Chondrocyte (in vitro differentiated cells): ENCODE measurements around the gene UBA1. TPM values are rescaled to one million over a fixed set of nuclear protein-coding genes. Genes with fewer than 3 reads are reported as not detected.

Experiments used
- DNase-seq: peaks from one replicate; pipeline ENCODE4 v3.0.0; 2021; ENCODE audit warnings: mixed read lengths, low spot score
- H3K27ac Mint-ChIP-seq: one replicate; pipeline ENCODE4 v1.8.0; 2021; ENCODE audit warnings: mild to moderate bottlenecking, moderate library complexity, mixed read lengths; ENCODE audit not compliant: unreplicated experiment
- H3K27me3 Mint-ChIP-seq: 2 replicates; pipeline ENCODE4 v1.8.0; 2021; ENCODE audit warnings: low read depth, mixed read lengths
- H3K36me3 Mint-ChIP-seq: 2 replicates; pipeline ENCODE4 v1.8.0; 2021; ENCODE audit warnings: low read depth, mixed read lengths
- H3K4me1 Mint-ChIP-seq: 2 replicates; pipeline ENCODE4 v1.8.0; 2021; ENCODE audit warnings: low read depth, mild to moderate bottlenecking, mixed read lengths
- H3K4me3 Mint-ChIP-seq: one replicate; pipeline ENCODE4 v1.8.0; 2021; ENCODE audit warnings: mild to moderate bottlenecking, moderate library complexity, mixed read lengths; ENCODE audit not compliant: unreplicated experiment
- H3K9me3 Mint-ChIP-seq: 2 replicates; pipeline ENCODE4 v1.8.0; 2021; ENCODE audit warnings: low read depth, mixed read lengths
- CTCF ChIP-seq: fragments of 200-600 bp; sonication (generic); IDR thresholded peaks from 2 replicates; pipeline ENCODE4 v1.5.0; 2021; ENCODE audit warnings: antibody characterized with exemption, mild to moderate bottlenecking, moderate library complexity
- total RNA-seq: library from RNA; stranded (reverse); gene quantifications from 3 replicates; pipeline ENCODE4 v1.2.1, GENCODE V29; 2021

The UBA1 gene
- total RNA-seq, 1 donor from 2014 or later: 311 TPM

DNA sequence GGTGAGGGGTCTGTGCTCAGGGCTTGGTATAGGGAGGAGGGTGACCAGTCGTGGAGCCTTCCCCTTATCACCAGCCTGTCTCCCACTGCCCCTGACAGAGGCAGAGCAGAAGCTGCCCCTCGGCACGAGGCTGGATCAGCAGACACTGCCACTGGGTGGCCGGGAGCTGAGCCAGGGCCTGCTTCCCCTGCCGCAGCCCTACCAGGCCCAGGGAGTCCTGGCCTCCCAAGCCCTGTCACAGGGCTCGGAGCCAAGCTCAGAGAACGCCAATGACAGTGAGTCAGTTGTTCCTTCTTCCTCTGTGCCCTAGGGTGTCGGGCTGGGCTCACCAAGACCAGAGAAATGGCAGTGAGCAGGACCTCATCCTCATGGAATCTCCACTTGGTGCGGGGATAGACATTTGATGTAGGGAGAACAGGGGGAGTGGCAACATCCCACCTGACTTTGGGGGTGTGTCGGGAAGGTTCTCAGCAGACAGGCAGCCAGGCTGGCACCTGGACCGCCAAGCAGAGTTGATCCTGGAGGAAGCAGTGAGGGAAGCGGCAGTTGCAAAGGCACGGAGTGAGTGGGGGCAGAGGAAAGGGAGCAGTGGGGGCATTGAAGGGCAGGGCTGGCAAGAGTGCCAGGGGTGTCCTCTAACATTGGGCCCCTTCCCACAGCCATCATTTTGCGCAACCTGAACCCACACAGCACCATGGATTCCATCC, 14.3 kb upstream of the UBA1 start:
- no peak for TF ChIP-seq CTCF
- Mint-ChIP-seq H3K9me3 (no peaks in the 10 kb centered on the region), H3K4me1 (peaks cover 3% of the 10 kb centered on the region), H3K36me3 (peaks cover 10% of the 10 kb centered on the region), H3K27me3 (no peaks in the 10 kb centered on the region), H3K27ac (no peak overlapping the region), H3K4me3 (no peak overlapping the region)
- peak; percentile 78 for DNase-seq

GRCh38 chrX:47179928-47180255, 13.7 kb upstream of the UBA1 start:
- no peaks in the 10 kb centered on the region for H3K27me3 Mint-ChIP-seq
- no peak overlapping the region for H3K27ac Mint-ChIP-seq
- no peak for TF ChIP-seq CTCF
- peaks cover 3% of the 10 kb centered on the region for H3K4me1 Mint-ChIP-seq
- H3K36me3 Mint-ChIP-seq: peaks cover 10% of the 10 kb centered on the region
- DNase-seq: peak; percentile 84
- H3K9me3 Mint-ChIP-seq: no peaks in the 10 kb centered on the region
- H3K4me3 Mint-ChIP-seq: no peak overlapping the region

GRCh38 chrX:47180346-47180745, 13.3 kb upstream of the UBA1 start:
- H3K4me1 Mint-ChIP-seq: peaks cover 3% of the 10 kb centered on the region
- no peak for TF ChIP-seq CTCF
- DNase-seq: peak; percentile 73
- H3K36me3 Mint-ChIP-seq: peaks cover 10% of the 10 kb centered on the region
- no peaks in the 10 kb centered on the region for H3K27me3 Mint-ChIP-seq
- H3K27ac Mint-ChIP-seq: peak overlapping the region; percentile 41
- H3K4me3 Mint-ChIP-seq: no peak overlapping the region
- no peaks in the 10 kb centered on the region for H3K9me3 Mint-ChIP-seq

- Mint-ChIP-seq H3K36me3 (peaks cover 15% of the 10 kb centered on the region), H3K9me3 (no peaks in the 10 kb centered on the region), H3K4me3 (no peak overlapping the region), H3K27ac (no peak overlapping the region), H3K4me1 (peaks cover 3% of the 10 kb centered on the region), H3K27me3 (no peaks in the 10 kb centered on the region)
- no peak for TF ChIP-seq CTCF
- DNase-seq: peak; percentile 85
Measured at GRCh38 chrX:47181301-47181700, 12.3 kb upstream of the UBA1 start.

DNA sequence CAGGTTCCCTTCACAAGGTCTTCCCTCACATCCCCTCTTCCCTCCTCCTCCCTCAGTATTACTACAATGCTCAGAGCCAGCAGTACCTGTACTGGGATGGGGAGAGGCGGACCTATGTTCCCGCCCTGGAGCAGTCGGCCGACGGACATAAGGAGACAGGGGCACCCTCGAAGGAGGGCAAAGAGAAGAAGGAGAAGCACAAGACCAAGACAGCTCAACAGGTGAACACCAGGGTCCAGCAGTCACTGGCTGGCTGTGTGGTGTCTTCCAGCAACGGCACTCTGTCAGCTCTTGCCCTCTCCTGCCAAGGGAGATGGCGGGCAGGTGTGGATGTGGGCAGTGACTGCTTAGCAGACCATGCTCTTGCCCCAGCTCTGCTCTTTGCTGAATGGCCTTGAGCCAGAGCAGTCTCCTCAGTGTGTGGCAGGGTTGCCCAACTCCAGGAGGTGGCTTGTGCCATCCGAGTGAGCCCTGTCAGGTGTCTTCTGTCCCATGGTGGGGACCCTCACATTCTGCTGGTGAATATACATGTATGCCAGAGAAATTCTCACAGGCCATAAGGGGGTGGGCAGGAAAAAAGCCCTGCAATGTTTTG, 11.4 kb upstream of the UBA1 start:
- no peaks in the 10 kb centered on the region for H3K9me3 Mint-ChIP-seq
- no peak for TF ChIP-seq CTCF
- H3K4me3 Mint-ChIP-seq: no peak overlapping the region
- H3K27ac Mint-ChIP-seq: no peak overlapping the region
- peak; percentile 52 for DNase-seq
- peaks cover 3% of the 10 kb centered on the region for H3K4me1 Mint-ChIP-seq
- H3K27me3 Mint-ChIP-seq: no peaks in the 10 kb centered on the region
- H3K36me3 Mint-ChIP-seq: peaks cover 12% of the 10 kb centered on the region
